ENCODE measurements around the gene PRMT1. TPM values are rescaled to one million over a fixed set of nuclear protein-coding genes. Genes with fewer than 3 reads are reported as not detected.
"Not testable (repeated sequence)": the region's sequence is repeated elsewhere in the genome, so short reads cannot be mapped to it uniquely, and the experiment has no call there.

Gene PRMT1
- total RNA-seq, 1 experiment from 2014 or later, result 326 TPM

DNA sequence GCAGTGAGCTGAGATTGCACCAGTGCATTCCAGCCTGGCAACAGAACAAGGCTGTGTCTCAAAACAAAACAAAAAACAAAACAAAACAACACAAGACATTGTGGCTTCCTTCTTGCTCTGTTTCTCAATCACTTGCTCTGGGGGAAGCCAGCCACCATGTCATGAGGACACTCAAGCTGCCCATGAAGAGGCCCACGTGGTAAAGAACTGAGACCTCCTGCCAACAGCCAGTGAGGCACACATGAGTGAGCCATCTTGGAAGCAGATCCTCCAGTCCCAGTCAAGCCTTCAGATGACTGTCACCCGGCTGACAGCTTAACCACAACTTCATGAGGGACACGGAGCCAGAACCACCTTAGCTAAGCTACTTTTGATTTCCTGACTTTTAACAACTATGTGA, 39.1 kb downstream of the PRMT1 start:
- H3K4me1 ChIP-seq, result peaks cover 12% of the 10 kb centered on the region; the same call in 1 of the 2 replicates
- H3K36me3 ChIP-seq (ENCODE audit: control insufficient read depth, insufficient read depth, low read length), result no peaks in the 10 kb centered on the region
- no peak for DNase-seq
- BruUV-seq (replicated peaks), result no TSS peak
- Mint-ChIP-seq H3K9me3 (ENCODE audit: unreplicated experiment) (peaks cover 8% of the 10 kb centered on the region), H3K36me3 (ENCODE audit: insufficient read depth, unreplicated experiment) (peaks cover 14% of the 10 kb centered on the region), H3K4me1 (ENCODE audit: low read depth, unreplicated experiment) (peaks cover 24% of the 10 kb centered on the region), H3K4me3 (ENCODE audit: unreplicated experiment) (no peak overlapping the region), H3K27me3 (ENCODE audit: insufficient read depth, unreplicated experiment) (no peaks in the 10 kb centered on the region), H3K27ac (ENCODE audit: unreplicated experiment) (no peak overlapping the region)
- ChIA-PET CTCF (no interaction called here), POLR2A (no interaction called here)
- no peak overlapping the region for H3K4me3 ChIP-seq (ENCODE audit: low read depth, low read length)
- no peaks in the 10 kb centered on the region for H3K9me3 ChIP-seq
- H3K27me3 ChIP-seq (replicated peaks; ENCODE audit: control insufficient read depth, insufficient read depth, low read length), result no peaks in the 10 kb centered on the region
- no peak for TF ChIP-seq CTCF (IDR thresholded peaks at IDR 0.05; ENCODE audit: insufficient read depth in 1 of 2, low read depth in 1 of 2, low read length in 1 of 2, severe bottlenecking in 1 of 2, unreplicated experiment in 1 of 2)
- intact Hi-C loops (cut with micrococcal nuclease; ENCODE audit: unreplicated experiment), result no loop called here

DNA sequence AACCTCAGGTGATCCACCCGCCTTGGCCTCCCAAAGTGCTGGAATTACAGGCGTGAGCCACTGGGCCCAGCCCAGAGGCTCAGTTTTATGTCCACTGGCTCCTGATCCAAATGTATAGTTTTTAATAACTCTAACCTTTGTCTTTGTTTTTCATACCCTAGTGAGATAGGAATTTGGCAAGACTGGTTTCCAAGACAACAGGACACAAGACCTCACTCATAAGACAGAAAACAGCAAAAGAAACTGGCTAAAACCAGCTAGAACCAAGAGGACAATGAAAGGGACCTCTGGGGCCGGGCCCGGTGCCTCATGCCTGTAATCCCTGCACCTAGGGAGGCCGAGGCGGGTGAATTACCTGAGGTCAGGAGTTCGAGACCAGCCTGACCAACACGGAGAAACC, 41.4 kb downstream of the PRMT1 start:
- Histone ChIP-seq H3K36me3 (ENCODE audit: control insufficient read depth, insufficient read depth, low read length) (no peaks in the 10 kb centered on the region), H3K4me1 (peaks cover 13% of the 10 kb centered on the region), H3K27me3 (replicated peaks; ENCODE audit: control insufficient read depth, insufficient read depth, low read length) (no peaks in the 10 kb centered on the region), H3K9me3 (peaks cover 2% of the 10 kb centered on the region), H3K4me3 (ENCODE audit: low read depth, low read length) (no peak overlapping the region)
- Mint-ChIP-seq H3K9me3 (ENCODE audit: unreplicated experiment) (peaks cover 8% of the 10 kb centered on the region), H3K27ac (ENCODE audit: unreplicated experiment) (no peak overlapping the region), H3K36me3 (ENCODE audit: insufficient read depth, unreplicated experiment) (peaks cover under 1% of the 10 kb centered on the region), H3K4me3 (ENCODE audit: unreplicated experiment) (no peak overlapping the region), H3K27me3 (ENCODE audit: insufficient read depth, unreplicated experiment) (no peaks in the 10 kb centered on the region), H3K4me1 (ENCODE audit: low read depth, unreplicated experiment) (peaks cover 11% of the 10 kb centered on the region)
- POLR2A ChIA-PET, result no interaction called here
- intact Hi-C loops (cut with micrococcal nuclease; ENCODE audit: unreplicated experiment), result no loop called here
- BruUV-seq (replicated peaks), result no TSS peak
- no peak for TF ChIP-seq CTCF (IDR thresholded peaks at IDR 0.05; ENCODE audit: insufficient read depth in 1 of 2, low read depth in 1 of 2, low read length in 1 of 2, severe bottlenecking in 1 of 2, unreplicated experiment in 1 of 2)
- CTCF ChIA-PET, result interaction anchor here (0.6 to 1.2 kb wide), 3 partner anchors 48 to 279 kb away, joined by 3 to 5 read pairs (median 4); partner anchors contain the start of gene AP2A1
- DNase-seq, result no peak

DNA sequence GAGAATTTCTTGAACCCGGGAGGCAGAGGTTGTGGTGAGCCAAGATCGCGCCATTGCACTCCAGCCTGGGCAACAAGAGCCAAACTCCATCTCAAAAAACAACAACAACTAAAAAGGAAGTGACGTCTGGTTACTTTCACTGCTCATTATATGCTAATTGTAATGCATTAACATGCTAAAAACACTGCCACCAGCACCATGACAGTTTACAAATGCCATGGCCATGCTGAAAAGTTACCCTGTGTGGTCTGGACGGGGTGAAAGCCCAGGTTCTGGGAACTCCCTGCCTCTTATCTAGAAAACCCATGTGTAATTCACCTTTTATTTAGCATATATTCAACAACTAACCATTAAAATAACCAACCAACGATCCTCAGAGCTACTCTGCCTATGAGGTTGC, 41.9 kb downstream of the PRMT1 start:
- Histone ChIP-seq H3K27me3 (replicated peaks; ENCODE audit: control insufficient read depth, insufficient read depth, low read length) (no peaks in the 10 kb centered on the region), H3K4me1 (peaks cover 11% of the 10 kb centered on the region), H3K36me3 (ENCODE audit: control insufficient read depth, insufficient read depth, low read length) (no peaks in the 10 kb centered on the region), H3K4me3 (ENCODE audit: low read depth, low read length) (no peak overlapping the region), H3K9me3 (peaks cover 5% of the 10 kb centered on the region)
- intact Hi-C loops (cut with micrococcal nuclease; ENCODE audit: unreplicated experiment), result no loop called here
- Mint-ChIP-seq H3K27me3 (ENCODE audit: insufficient read depth, unreplicated experiment) (no peaks in the 10 kb centered on the region), H3K9me3 (ENCODE audit: unreplicated experiment) (peaks cover 8% of the 10 kb centered on the region), H3K36me3 (ENCODE audit: insufficient read depth, unreplicated experiment) (no peaks in the 10 kb centered on the region), H3K4me1 (ENCODE audit: low read depth, unreplicated experiment) (peaks cover 6% of the 10 kb centered on the region), H3K27ac (ENCODE audit: unreplicated experiment) (no peak overlapping the region), H3K4me3 (ENCODE audit: unreplicated experiment) (no peak overlapping the region)
- BruUV-seq (replicated peaks), result no TSS peak
- ChIA-PET CTCF (interaction anchor here (1.4 kb wide), 1 partner anchor 38 kb away, joined by 3 read pairs; no protein-coding TSS in a partner anchor), POLR2A (no interaction called here)
- no peak for DNase-seq
- TF ChIP-seq CTCF (IDR thresholded peaks at IDR 0.05; ENCODE audit: insufficient read depth in 1 of 2, low read depth in 1 of 2, low read length in 1 of 2, severe bottlenecking in 1 of 2, unreplicated experiment in 1 of 2), result no peak

- BruUV-seq (replicated peaks), result not testable (repeated sequence)
These were observed 42.3 kb downstream of the PRMT1 start for GRCh38 chr19:49719420-49719819.

More at GRCh38 chr19:49719420-49719819, 42.3 kb downstream of the PRMT1 start:
- H3K9me3 ChIP-seq; intact Hi-C loops (cut with micrococcal nuclease; ENCODE audit: unreplicated experiment); H3K4me3 Mint-ChIP-seq (ENCODE audit: unreplicated experiment); H3K4me3 ChIP-seq (ENCODE audit: low read depth, low read length); H3K36me3 Mint-ChIP-seq (ENCODE audit: insufficient read depth, unreplicated experiment); H3K27me3 Mint-ChIP-seq (ENCODE audit: insufficient read depth, unreplicated experiment); H3K27me3 ChIP-seq (replicated peaks; ENCODE audit: control insufficient read depth, insufficient read depth, low read length); H3K4me1 Mint-ChIP-seq (ENCODE audit: low read depth, unreplicated experiment); DNase-seq; H3K9me3 Mint-ChIP-seq (ENCODE audit: unreplicated experiment); H3K36me3 ChIP-seq (ENCODE audit: control insufficient read depth, insufficient read depth, low read length); H3K27ac Mint-ChIP-seq (ENCODE audit: unreplicated experiment): not testable (repeated sequence)
- ChIA-PET POLR2A (interaction anchor here (0.6 to 0.7 kb wide), 2 partner anchors 131 to 592 kb away, joined by 3 to 8 read pairs; no protein-coding TSS in a partner anchor), CTCF (interaction anchor here (0.6 to 1.4 kb wide), 2 partner anchors 13 to 38 kb away, joined by 3 to 4 read pairs; no protein-coding TSS in a partner anchor)
- peaks cover 14% of the 10 kb centered on the region for H3K4me1 ChIP-seq
